Activated naive CD8-positive, alpha-beta T cell treated with anti-CD3 and anti-CD28 coated beads, Interleukin-2, amount 50 U/mL, for 24 hours (primary cell): ENCODE results near the gene TENM4.

Experiments used
- ATAC-seq: fragments of 150-1000 bp; cut with Tn5 transposase; one replicate; pipeline ENCODE4 v1.10.0; 2021
- DNase-seq: peaks from one replicate; pipeline ENCODE4 v3.0.0; 2021
- H3K27ac Mint-ChIP-seq: one replicate; pipeline ENCODE4 v1.8.0; 2021; ENCODE audit warnings: mild to moderate bottlenecking, mixed read lengths
- H3K27me3 Mint-ChIP-seq: one replicate; pipeline ENCODE4 v1.8.0; 2021; ENCODE audit warnings: mixed read lengths
- H3K36me3 Mint-ChIP-seq: one replicate; pipeline ENCODE4 v1.8.0; 2021; ENCODE audit warnings: low read depth, mixed read lengths
- H3K4me1 Mint-ChIP-seq: one replicate; pipeline ENCODE4 v1.8.0; 2021; ENCODE audit warnings: mixed read lengths
- H3K4me3 Mint-ChIP-seq: one replicate; pipeline ENCODE4 v1.8.0; 2021; ENCODE audit warnings: mild to moderate bottlenecking, moderate library complexity, mixed read lengths
- H3K9me3 Mint-ChIP-seq: one replicate; pipeline ENCODE4 v1.8.0; 2021; ENCODE audit warnings: mixed read lengths

The TENM4 gene

GRCh38 chr11:78952175-78952574 lies 488.7 kb downstream of the TENM4 start:
- Mint-ChIP-seq H3K4me3 (no peak overlapping the region), H3K36me3 (no peaks in the 10 kb centered on the region), H3K9me3 (no peaks in the 10 kb centered on the region), H3K27me3 (peaks cover 10% of the 10 kb centered on the region), H3K27ac (no peak overlapping the region), H3K4me1 (no peaks in the 10 kb centered on the region)
- ATAC-seq (no peak), DNase-seq (no peak)

GRCh38 chr11:78949976-78950690 lies 490.7 kb downstream of the TENM4 start:
- Mint-ChIP-seq H3K9me3 (no peaks in the 10 kb centered on the region), H3K36me3 (no peaks in the 10 kb centered on the region), H3K4me3 (no peak overlapping the region), H3K27ac (no peak overlapping the region), H3K27me3 (peaks cover 10% of the 10 kb centered on the region), H3K4me1 (no peaks in the 10 kb centered on the region)
- no peak for ATAC-seq
- no peak for DNase-seq

- no peaks in the 10 kb centered on the region for H3K4me1 Mint-ChIP-seq
- peaks cover 6% of the 10 kb centered on the region for H3K27me3 Mint-ChIP-seq
- H3K36me3 Mint-ChIP-seq: no peaks in the 10 kb centered on the region
- ATAC-seq (no peak), DNase-seq (no peak)
- H3K4me3 Mint-ChIP-seq: no peak overlapping the region
- no peak overlapping the region for H3K27ac Mint-ChIP-seq
- H3K9me3 Mint-ChIP-seq: no peaks in the 10 kb centered on the region
Measured at GRCh38 chr11:78946945-78947902, 493.6 kb downstream of the TENM4 start.

- H3K27me3 Mint-ChIP-seq: peaks cover 6% of the 10 kb centered on the region
- no peaks in the 10 kb centered on the region for H3K4me1 Mint-ChIP-seq
- H3K36me3 Mint-ChIP-seq: no peaks in the 10 kb centered on the region
- no peak overlapping the region for H3K27ac Mint-ChIP-seq
- H3K4me3 Mint-ChIP-seq: no peak overlapping the region
- ATAC-seq (no peak), DNase-seq (no peak)
- H3K9me3 Mint-ChIP-seq: no peaks in the 10 kb centered on the region
Measured at GRCh38 chr11:78943841-78944240, 497.0 kb downstream of the TENM4 start.

- Mint-ChIP-seq H3K27me3 (peaks cover 6% of the 10 kb centered on the region), H3K4me3 (no peak overlapping the region), H3K27ac (no peak overlapping the region), H3K4me1 (no peaks in the 10 kb centered on the region), H3K36me3 (no peaks in the 10 kb centered on the region), H3K9me3 (no peaks in the 10 kb centered on the region)
- DNase-seq (no peak), ATAC-seq (no peak)
Measured at GRCh38 chr11:78943154-78943553, 497.7 kb downstream of the TENM4 start.

GRCh38 chr11:78941226-78941851 lies 499.5 kb downstream of the TENM4 start:
- H3K27ac Mint-ChIP-seq: no peak overlapping the region

GRCh38 chr11:78940500-78941225 lies 500.2 kb downstream of the TENM4 start:
- H3K27me3 Mint-ChIP-seq: peaks cover 8% of the 10 kb centered on the region
- no peaks in the 10 kb centered on the region for H3K4me1 Mint-ChIP-seq
- DNase-seq (no peak), ATAC-seq (no peak)
- H3K27ac Mint-ChIP-seq: no peak overlapping the region
- H3K4me3 Mint-ChIP-seq: no peak overlapping the region
- H3K36me3 Mint-ChIP-seq: no peaks in the 10 kb centered on the region
- H3K9me3 Mint-ChIP-seq: no peaks in the 10 kb centered on the region

More at GRCh38 chr11:78941226-78941851, 499.5 kb downstream of the TENM4 start:
- no peak for ATAC-seq
- Mint-ChIP-seq H3K4me1 (no peaks in the 10 kb centered on the region), H3K27me3 (peaks cover 8% of the 10 kb centered on the region), H3K4me3 (no peak overlapping the region), H3K36me3 (no peaks in the 10 kb centered on the region), H3K9me3 (no peaks in the 10 kb centered on the region)
- no peak for DNase-seq

GRCh38 chr11:78938971-78939370 lies 501.9 kb downstream of the TENM4 start:
- ATAC-seq: no peak
- DNase-seq: no peak
- no peak overlapping the region for H3K4me3 Mint-ChIP-seq
- H3K4me1 Mint-ChIP-seq: no peaks in the 10 kb centered on the region
- H3K9me3 Mint-ChIP-seq: no peaks in the 10 kb centered on the region
- H3K27me3 Mint-ChIP-seq: peaks cover 8% of the 10 kb centered on the region
- no peak overlapping the region for H3K27ac Mint-ChIP-seq
- no peaks in the 10 kb centered on the region for H3K36me3 Mint-ChIP-seq

GRCh38 chr11:78938036-78938435 lies 502.8 kb downstream of the TENM4 start:
- peaks cover 8% of the 10 kb centered on the region for H3K27me3 Mint-ChIP-seq
- DNase-seq (no peak), ATAC-seq (no peak)
- H3K4me3 Mint-ChIP-seq: no peak overlapping the region
- no peaks in the 10 kb centered on the region for H3K36me3 Mint-ChIP-seq
- no peaks in the 10 kb centered on the region for H3K9me3 Mint-ChIP-seq
- no peaks in the 10 kb centered on the region for H3K4me1 Mint-ChIP-seq
- no peak overlapping the region for H3K27ac Mint-ChIP-seq

GRCh38 chr11:78935398-78936068 lies 505.3 kb downstream of the TENM4 start:
- peaks cover 8% of the 10 kb centered on the region for H3K27me3 Mint-ChIP-seq
- no peak overlapping the region for H3K27ac Mint-ChIP-seq
- H3K9me3 Mint-ChIP-seq: no peaks in the 10 kb centered on the region
- no peak overlapping the region for H3K4me3 Mint-ChIP-seq
- no peaks in the 10 kb centered on the region for H3K4me1 Mint-ChIP-seq
- no peaks in the 10 kb centered on the region for H3K36me3 Mint-ChIP-seq
- no peak for DNase-seq
- ATAC-seq: no peak

GRCh38 chr11:78933350-78933749 lies 507.5 kb downstream of the TENM4 start:
- Mint-ChIP-seq H3K36me3 (no peaks in the 10 kb centered on the region), H3K4me1 (no peaks in the 10 kb centered on the region), H3K4me3 (no peak overlapping the region), H3K27me3 (peaks cover 6% of the 10 kb centered on the region), H3K9me3 (no peaks in the 10 kb centered on the region), H3K27ac (no peak overlapping the region)
- ATAC-seq (no peak), DNase-seq (no peak)

GRCh38 chr11:78932757-78933156 lies 508.1 kb downstream of the TENM4 start:
- no peaks in the 10 kb centered on the region for H3K36me3 Mint-ChIP-seq
- no peak overlapping the region for H3K27ac Mint-ChIP-seq
- H3K4me1 Mint-ChIP-seq: no peaks in the 10 kb centered on the region
- ATAC-seq (no peak), DNase-seq (no peak)
- H3K27me3 Mint-ChIP-seq: peaks cover 6% of the 10 kb centered on the region
- H3K4me3 Mint-ChIP-seq: no peak overlapping the region
- H3K9me3 Mint-ChIP-seq: no peaks in the 10 kb centered on the region

- Mint-ChIP-seq H3K4me3 (no peak overlapping the region), H3K27me3 (peaks cover 7% of the 10 kb centered on the region), H3K27ac (no peak overlapping the region), H3K4me1 (no peaks in the 10 kb centered on the region), H3K9me3 (no peaks in the 10 kb centered on the region), H3K36me3 (no peaks in the 10 kb centered on the region)
- ATAC-seq: no peak
- DNase-seq: no peak
Measured at GRCh38 chr11:78931891-78932290, 508.9 kb downstream of the TENM4 start.
